Uterus (tissue), 4 donors: ENCODE results near the gene SRSF4. TPM values are rescaled to one million over a fixed set of nuclear protein-coding genes. Genes with fewer than 3 reads are reported as not detected.
"Not testable (repeated sequence)": the region's sequence is repeated elsewhere in the genome, so short reads cannot be mapped to it uniquely, and the experiment has no call there.

Source experiments
- DNase-seq, 2 donors: peaks; one replicate each; pipeline ENCODE4 v3.0.0-alpha.2; 2019 to 2020
- H3K27ac ChIP-seq, 2 donors: fragments of 200-600 bp; sonication (generic); 1 replicate in 1 of 2; 2 replicates in 1 of 2; pipeline ENCODE4 v1.5.1; 2016 to 2018
- H3K27me3 ChIP-seq, 2 donors: fragments of 200-600 bp; sonication (generic); one replicate each; pipeline ENCODE4 v1.5.1; 2018 to 2019; ENCODE audit warnings: control low read depth in 1 of 2
- H3K36me3 ChIP-seq, 2 donors: fragments of 200-600 bp; sonication (generic); one replicate each; pipeline ENCODE4 v1.5.1; 2019; ENCODE audit warnings: control low read depth in 1 of 2
- H3K4me1 ChIP-seq, 2 donors: fragments of 200-600 bp; sonication (generic); one replicate each; pipeline ENCODE4 v1.5.1; 2018 to 2019; ENCODE audit warnings: control low read depth in 1 of 2
- H3K4me3 ChIP-seq, 2 donors: fragments of 200-600 bp; sonication (generic); 1 replicate in 1 of 2; 2 replicates in 1 of 2; pipeline ENCODE4 v1.5.1; 2018 to 2019; ENCODE audit warnings: mild to moderate bottlenecking in 1 of 2
- H3K9me3 ChIP-seq, 2 donors: fragments of 200-600 bp; sonication (generic); one replicate each; pipeline ENCODE4 v1.5.1; 2019; ENCODE audit warnings: control low read depth in 1 of 2
- POLR2A ChIP-seq, 2 donors: fragments of 450-650 bp; IDR thresholded peaks; one replicate each; pipeline ENCODE4 v1.6.1; 2016; ENCODE audit warnings: antibody characterized with exemption in 2 of 2, mild to moderate bottlenecking in 1 of 2, moderate library complexity in 1 of 2
- intact Hi-C: fragments of 100-400 bp; cut with DNase I; formaldehyde crosslinking; loops from one replicate; pipeline ENCODE4 v1.15.1; 2023; ENCODE audit warnings: low total_unique reads
- total RNA-seq, 4 donors: library from RNA; depleted of rRNA in 3 of 4; stranded (reverse); fragments of >200 nt in 3 of 4; gene quantifications; one replicate each; pipeline versions ENCODE4 v1.1.0 to v1.2.4, GENCODE V29; 2014 to 2023
- TF ChIP-seq, protein P1 (sequence below), 4 experiments: fragments of 200-600 bp in 2 of 4; fragments of 450-650 bp in 2 of 4; sonication (generic) in 2 of 4; IDR thresholded peaks; one replicate each; pipeline ENCODE4 v1.5.1; 2016 to 2019; ENCODE audit warnings: antibody characterized with exemption in 4 of 4, mild to moderate bottlenecking in 2 of 4, moderate library complexity in 1 of 4
- donor health status: DM: yes; HTN: yes; CAD: no.

Gene SRSF4
- total RNA-seq, 4 donors from 2014 or later, result 60.0 to 129 (median 69.0) TPM

GRCh38 chr1:29113413-29114117 lies 68.1 kb downstream of the SRSF4 start:
- no peak overlapping the region for H3K4me3 ChIP-seq
- no peak for DNase-seq
- H3K27me3 ChIP-seq, result no peaks in the 10 kb centered on the region
- H3K36me3 ChIP-seq, result no peaks in the 10 kb centered on the region
- TF ChIP-seq, protein P1, sequence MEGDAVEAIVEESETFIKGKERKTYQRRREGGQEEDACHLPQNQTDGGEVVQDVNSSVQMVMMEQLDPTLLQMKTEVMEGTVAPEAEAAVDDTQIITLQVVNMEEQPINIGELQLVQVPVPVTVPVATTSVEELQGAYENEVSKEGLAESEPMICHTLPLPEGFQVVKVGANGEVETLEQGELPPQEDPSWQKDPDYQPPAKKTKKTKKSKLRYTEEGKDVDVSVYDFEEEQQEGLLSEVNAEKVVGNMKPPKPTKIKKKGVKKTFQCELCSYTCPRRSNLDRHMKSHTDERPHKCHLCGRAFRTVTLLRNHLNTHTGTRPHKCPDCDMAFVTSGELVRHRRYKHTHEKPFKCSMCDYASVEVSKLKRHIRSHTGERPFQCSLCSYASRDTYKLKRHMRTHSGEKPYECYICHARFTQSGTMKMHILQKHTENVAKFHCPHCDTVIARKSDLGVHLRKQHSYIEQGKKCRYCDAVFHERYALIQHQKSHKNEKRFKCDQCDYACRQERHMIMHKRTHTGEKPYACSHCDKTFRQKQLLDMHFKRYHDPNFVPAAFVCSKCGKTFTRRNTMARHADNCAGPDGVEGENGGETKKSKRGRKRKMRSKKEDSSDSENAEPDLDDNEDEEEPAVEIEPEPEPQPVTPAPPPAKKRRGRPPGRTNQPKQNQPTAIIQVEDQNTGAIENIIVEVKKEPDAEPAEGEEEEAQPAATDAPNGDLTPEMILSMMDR (IDR thresholded peaks at IDR 0.05), result no peak
- H3K4me1 ChIP-seq, result no peaks in the 10 kb centered on the region
- intact Hi-C loops, result no loop called here
- no peak overlapping the region for H3K27ac ChIP-seq
- H3K9me3 ChIP-seq, result no peaks in the 10 kb centered on the region

DNA sequence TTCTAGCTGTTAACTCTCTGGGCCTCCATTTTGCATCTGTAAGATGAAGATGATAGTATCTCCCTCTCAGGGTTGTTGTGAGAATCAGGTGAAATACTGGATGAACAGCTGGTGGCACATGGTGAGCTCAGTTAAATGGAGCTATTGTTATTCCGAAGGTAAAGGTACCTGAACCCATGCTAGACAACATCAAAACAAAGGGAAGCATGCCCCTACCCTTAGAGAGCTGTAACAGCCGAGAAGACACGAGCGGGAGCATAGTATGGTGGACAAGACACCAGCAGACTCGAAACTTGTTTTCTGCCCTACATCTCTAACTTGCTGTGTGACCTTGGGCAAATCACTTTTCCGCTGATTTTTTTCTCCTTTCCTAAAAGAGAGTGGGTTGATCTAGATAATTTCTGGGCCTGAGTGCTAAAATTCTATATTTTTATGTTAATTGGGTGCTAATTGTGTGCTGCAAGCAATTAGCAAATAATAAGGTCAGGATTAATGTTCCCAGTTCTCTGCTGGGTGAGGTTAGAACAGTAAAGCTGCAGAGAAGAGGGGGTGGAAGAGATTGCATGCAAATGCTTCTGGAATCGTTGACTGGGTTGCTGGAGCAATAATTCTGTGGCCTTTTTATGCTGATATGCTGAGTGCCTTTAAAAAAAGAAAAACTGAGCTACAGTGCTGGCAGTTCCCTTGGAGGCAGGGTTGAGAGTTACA lies 68.8 kb downstream of the SRSF4 start:
- intact Hi-C loops, result no loop called here
- H3K27me3 ChIP-seq, result no peaks in the 10 kb centered on the region
- DNase-seq, result no peak
- no peaks in the 10 kb centered on the region for H3K4me1 ChIP-seq
- no peaks in the 10 kb centered on the region for H3K36me3 ChIP-seq
- no peak overlapping the region for H3K4me3 ChIP-seq
- TF ChIP-seq POLR2A (IDR thresholded peaks at IDR 0.05), result no peak
- TF ChIP-seq, protein P1 (IDR thresholded peaks at IDR 0.05), result no peak
- no peak overlapping the region for H3K27ac ChIP-seq
- H3K9me3 ChIP-seq, result no peaks in the 10 kb centered on the region

DNA sequence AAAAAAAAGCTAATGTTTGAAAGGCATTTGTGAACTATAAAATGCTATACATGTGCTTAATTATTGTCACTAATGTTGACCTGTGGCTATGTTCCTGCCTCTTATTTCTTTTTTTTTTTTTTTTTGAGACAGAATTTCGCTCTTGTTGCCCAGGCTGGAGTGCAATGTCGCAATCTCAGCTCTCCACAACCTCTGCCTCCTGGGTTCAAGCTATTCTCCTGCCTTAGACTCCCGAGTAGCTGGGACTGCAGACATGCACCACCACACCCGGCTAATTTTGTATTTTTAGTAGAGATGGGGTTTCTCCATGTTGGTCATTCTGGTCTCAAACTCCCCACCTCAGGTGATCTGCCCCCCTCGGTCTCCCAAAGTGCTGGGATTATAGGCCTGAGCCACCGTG lies 73.7 kb downstream of the SRSF4 start:
- intact Hi-C loops, result not testable (repeated sequence)

GRCh38 chr1:29105822-29106221 lies 75.9 kb downstream of the SRSF4 start:
- Histone ChIP-seq H3K4me3 (no peak overlapping the region), H3K27me3 (no peaks in the 10 kb centered on the region), H3K9me3 (no peaks in the 10 kb centered on the region), H3K27ac (no peak overlapping the region), H3K36me3 (no peaks in the 10 kb centered on the region), H3K4me1 (no peaks in the 10 kb centered on the region)
- intact Hi-C loops, result no loop called here
- TF ChIP-seq, protein P1 (IDR thresholded peaks at IDR 0.05), result no peak
- TF ChIP-seq POLR2A (IDR thresholded peaks at IDR 0.05), result no peak
- no peak for DNase-seq

More for the DNA sequence above, 73.7 kb downstream of the SRSF4 start:
- not testable (repeated sequence) for H3K4me3 ChIP-seq, DNase-seq, H3K4me1 ChIP-seq, H3K9me3 ChIP-seq, H3K36me3 ChIP-seq, H3K27ac ChIP-seq, H3K27me3 ChIP-seq

DNA sequence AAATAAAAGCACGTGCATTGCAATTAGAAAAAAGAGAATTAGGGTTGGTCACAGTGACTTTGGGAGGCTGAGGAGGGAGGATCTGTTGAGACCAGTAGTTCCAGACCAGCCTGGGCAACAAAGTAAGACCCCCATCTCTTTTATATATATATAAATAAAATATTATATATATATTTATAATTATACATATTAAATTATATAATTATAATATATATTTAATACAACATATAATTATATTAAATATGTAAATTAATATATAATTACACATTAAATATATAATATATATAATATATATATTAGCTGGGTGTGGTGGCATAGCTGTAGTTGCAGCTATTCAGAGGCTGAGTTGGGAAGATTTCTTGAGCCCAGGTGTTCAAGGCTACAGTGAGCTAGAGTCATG lies 81.2 kb downstream of the SRSF4 start:
- Histone ChIP-seq H3K36me3 (no peaks in the 10 kb centered on the region), H3K4me3 (no peak overlapping the region), H3K27ac (no peak overlapping the region), H3K9me3 (no peaks in the 10 kb centered on the region), H3K4me1 (no peaks in the 10 kb centered on the region), H3K27me3 (no peaks in the 10 kb centered on the region)
- no peak for DNase-seq
- TF ChIP-seq, protein P1 (IDR thresholded peaks at IDR 0.05), result no peak
- no peak for TF ChIP-seq POLR2A (IDR thresholded peaks at IDR 0.05)
- intact Hi-C loops, result no loop called here
